Fibroblast of mammary gland (primary cell): Measurements from ENCODE around the gene CHST12.
"Not testable (repeated sequence)": the region's sequence is repeated elsewhere in the genome, so short reads cannot be mapped to it uniquely, and the experiment has no call there.

Experiments used
- DNase-seq: peaks from one replicate; pipeline ENCODE4 v3.0.0-alpha.2; 2010; ENCODE audit warnings: low read depth
- H3K4me3 ChIP-seq: 2 replicates; pipeline ENCODE4 v1.5.1; 2011; ENCODE audit warnings: low read depth, mild to moderate bottlenecking, low read length, moderate library complexity; ENCODE audit not compliant: control insufficient read depth
- CTCF ChIP-seq: conservative IDR thresholded peaks from 2 replicates; pipeline ENCODE4 v1.5.1; 2011; ENCODE audit warnings: low read depth, low read length, inconsistent platforms; ENCODE audit not compliant: control insufficient read depth, insufficient read depth

CHST12 gene

GRCh38 chr7:2468227-2468626 lies 64.8 kb downstream of the CHST12 start:
- no peak overlapping the region for H3K4me3 ChIP-seq
- no peak for TF ChIP-seq CTCF
- no peak for DNase-seq

- H3K4me3 ChIP-seq, DNase-seq: not testable (repeated sequence)
Measured at GRCh38 chr7:2469460-2470203, 66.2 kb downstream of the CHST12 start.

GRCh38 chr7:2470204-2471021 lies 67.0 kb downstream of the CHST12 start:
- no peak for DNase-seq
- H3K4me3 ChIP-seq = no peak overlapping the region
- no peak for TF ChIP-seq CTCF

GRCh38 chr7:2471022-2471329 lies 67.6 kb downstream of the CHST12 start:
- peak; percentile 59 for DNase-seq
- H3K4me3 ChIP-seq = no peak overlapping the region
- no peak for TF ChIP-seq CTCF

DNA sequence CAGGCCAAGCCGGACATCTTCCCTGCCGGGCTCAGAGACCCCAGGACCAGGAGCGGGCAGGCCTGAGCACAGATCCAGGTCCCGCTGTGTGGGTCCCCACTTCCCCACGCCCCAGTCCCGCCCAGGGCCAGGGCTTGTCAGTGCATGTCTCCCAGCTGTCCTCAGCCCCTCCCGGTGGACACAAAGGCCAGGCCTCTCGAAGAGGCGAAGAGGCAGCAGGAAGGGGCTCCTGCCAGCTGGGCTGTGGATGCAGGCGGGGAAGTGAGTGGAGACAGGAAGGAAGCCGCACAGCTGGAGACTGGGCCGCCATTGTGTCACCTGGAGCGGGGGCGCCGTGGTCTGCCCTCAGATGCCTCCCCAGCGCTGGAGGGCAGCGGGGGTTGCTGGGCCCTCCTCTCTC lies 68.0 kb downstream of the CHST12 start:
- no peak for DNase-seq
- no peak for TF ChIP-seq CTCF
- no peak overlapping the region for H3K4me3 ChIP-seq

DNA sequence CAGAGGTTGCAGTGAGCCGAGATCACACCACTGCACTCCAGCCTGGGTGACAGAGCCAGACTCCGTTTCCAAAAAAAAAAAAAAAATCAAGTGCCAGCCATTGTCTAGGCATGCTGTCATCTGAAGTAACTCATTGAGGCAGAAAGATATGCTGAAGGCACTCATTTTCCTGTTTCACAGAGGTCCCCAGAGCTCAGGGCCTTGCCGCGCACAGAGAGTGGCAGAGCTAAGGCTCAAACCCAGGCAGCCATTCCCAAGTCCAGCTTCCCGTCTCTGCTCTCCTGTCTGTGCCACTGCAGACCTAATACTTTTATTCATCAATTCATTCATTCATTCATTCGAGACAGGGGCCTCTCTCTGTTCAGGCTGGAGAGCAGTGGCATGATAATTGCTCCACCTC lies 69.3 kb downstream of the CHST12 start:
- H3K4me3 ChIP-seq = no peak overlapping the region
- no peak for DNase-seq
- no peak for TF ChIP-seq CTCF

- no peak for DNase-seq
- no peak for TF ChIP-seq CTCF
- no peak overlapping the region for H3K4me3 ChIP-seq
Measured at GRCh38 chr7:2473496-2474180, 70.2 kb downstream of the CHST12 start.
